Activated T-cell treated with anti-CD3 and anti-CD28 coated beads for 1 hour (primary cell): ENCODE measurements around the gene SCARB1.

ENCODE experiments used
- DNase-seq: peaks from one replicate; pipeline ENCODE4 v3.0.0-alpha.2; 2020; ENCODE audit warnings: low read depth

SCARB1 gene

GRCh38 chr12:124864326-124864752 is 675 bp upstream of the SCARB1 start:
- DNase-seq = no peak

GRCh38 chr12:124862768-124863415 is 772 bp downstream of the SCARB1 start:
- no peak for DNase-seq

- no peak for DNase-seq
Observed at GRCh38 chr12:124861898-124862676, 1.6 kb downstream of the SCARB1 start.

- no peak for DNase-seq
Observed at GRCh38 chr12:124861492-124861891, 2.2 kb downstream of the SCARB1 start.

- no peak for DNase-seq
Observed at GRCh38 chr12:124857921-124858461, 5.7 kb downstream of the SCARB1 start.

- DNase-seq = no peak
Observed at GRCh38 chr12:124856842-124857178, 6.9 kb downstream of the SCARB1 start.

- no peak for DNase-seq
Observed at GRCh38 chr12:124856132-124856841, 7.4 kb downstream of the SCARB1 start.

- no peak for DNase-seq
Observed at GRCh38 chr12:124855275-124855957, 8.2 kb downstream of the SCARB1 start.

- no peak for DNase-seq
Observed at GRCh38 chr12:124854637-124855184, 9.0 kb downstream of the SCARB1 start.

GRCh38 chr12:124853781-124854636 is 9.7 kb downstream of the SCARB1 start:
- DNase-seq = no peak

- DNase-seq = no peak
Observed at GRCh38 chr12:124852911-124853427, 10.7 kb downstream of the SCARB1 start.

GRCh38 chr12:124852329-124852831 is 11.3 kb downstream of the SCARB1 start:
- no peak for DNase-seq

GRCh38 chr12:124851342-124851741 is 12.3 kb downstream of the SCARB1 start:
- no peak for DNase-seq

- no peak for DNase-seq
Observed at GRCh38 chr12:124849382-124849781, 14.3 kb downstream of the SCARB1 start.

- no peak for DNase-seq
Observed at GRCh38 chr12:124848621-124849380, 14.9 kb downstream of the SCARB1 start.

- no peak for DNase-seq
Observed at GRCh38 chr12:124847113-124848074, 16.3 kb downstream of the SCARB1 start.

GRCh38 chr12:124844411-124845397 is 19.0 kb downstream of the SCARB1 start:
- DNase-seq = no peak
